ENCODE measurements around the gene F10.

Gene F10

GRCh38 chr13:113153810-113154748 is 31.5 kb downstream of the F10 start:
- H3K36me3 ChIP-seq (ENCODE audit: control insufficient read depth, insufficient read depth, low read length) = no peaks in the 10 kb centered on the region
- H3K4me3 ChIP-seq (replicated peaks; ENCODE audit: low read depth, low read length) = peak overlapping the region; percentile 51
- peak; percentile 54 for DNase-seq (ENCODE audit: extremely low read depth, insufficient read length)
- no peaks in the 10 kb centered on the region; the same call in 1 of the 2 replicates for H3K27me3 ChIP-seq (replicated peaks; ENCODE audit: control insufficient read depth, insufficient read depth, low read length)
- TF ChIP-seq CTCF (IDR thresholded peaks at IDR 0.05; ENCODE audit: insufficient read depth, low read length, poor library complexity, severe bottlenecking) = no peak

GRCh38 chr13:113155201-113155600 is 32.6 kb downstream of the F10 start:
- TF ChIP-seq CTCF (IDR thresholded peaks at IDR 0.05; ENCODE audit: insufficient read depth, low read length, poor library complexity, severe bottlenecking) = no peak
- no peak for DNase-seq (ENCODE audit: extremely low read depth, insufficient read length)
- no peak overlapping the region for H3K4me3 ChIP-seq (replicated peaks; ENCODE audit: low read depth, low read length)
- H3K27me3 ChIP-seq (replicated peaks; ENCODE audit: control insufficient read depth, insufficient read depth, low read length) = no peaks in the 10 kb centered on the region; the same call in 1 of the 2 replicates
- H3K36me3 ChIP-seq (ENCODE audit: control insufficient read depth, insufficient read depth, low read length) = no peaks in the 10 kb centered on the region

GRCh38 chr13:113155982-113156655 is 33.5 kb downstream of the F10 start:
- TF ChIP-seq CTCF (IDR thresholded peaks at IDR 0.05; ENCODE audit: insufficient read depth, low read length, poor library complexity, severe bottlenecking) = no peak

GRCh38 chr13:113157206-113157928 is 34.8 kb downstream of the F10 start:
- no peaks in the 10 kb centered on the region; the same call in 1 of the 2 replicates for H3K27me3 ChIP-seq (replicated peaks; ENCODE audit: control insufficient read depth, insufficient read depth, low read length)
- no peak for TF ChIP-seq CTCF (IDR thresholded peaks at IDR 0.05; ENCODE audit: insufficient read depth, low read length, poor library complexity, severe bottlenecking)
- H3K36me3 ChIP-seq (ENCODE audit: control insufficient read depth, insufficient read depth, low read length) = no peaks in the 10 kb centered on the region
- H3K4me3 ChIP-seq (replicated peaks; ENCODE audit: low read depth, low read length) = no peak overlapping the region
- DNase-seq (ENCODE audit: extremely low read depth, insufficient read length) = no peak

More at GRCh38 chr13:113155982-113156655, 33.5 kb downstream of the F10 start:
- Histone ChIP-seq H3K4me3 (replicated peaks; ENCODE audit: low read depth, low read length) (no peak overlapping the region), H3K36me3 (ENCODE audit: control insufficient read depth, insufficient read depth, low read length) (no peaks in the 10 kb centered on the region), H3K27me3 (replicated peaks; ENCODE audit: control insufficient read depth, insufficient read depth, low read length) (no peaks in the 10 kb centered on the region; the same call in 1 of the 2 replicates)
- DNase-seq (ENCODE audit: extremely low read depth, insufficient read length) = no peak

- Histone ChIP-seq H3K27me3 (replicated peaks; ENCODE audit: control insufficient read depth, insufficient read depth, low read length) (no peaks in the 10 kb centered on the region; the same call in 1 of the 2 replicates), H3K4me3 (replicated peaks; ENCODE audit: low read depth, low read length) (no peak within 1 kb of the TSS), H3K36me3 (ENCODE audit: control insufficient read depth, insufficient read depth, low read length) (no peaks in the 10 kb centered on the region)
- no peak for TF ChIP-seq CTCF (IDR thresholded peaks at IDR 0.05; ENCODE audit: insufficient read depth, low read length, poor library complexity, severe bottlenecking)
- no peak for DNase-seq (ENCODE audit: extremely low read depth, insufficient read length)
Observed at GRCh38 chr13:113157929-113158747, 35.5 kb downstream of the F10 start, which contains the start of gene PROZ. TSS of gene PROZ (plus strand) at chr13:113158648. CDS start at chr13:113158661, 13 bp downstream.

Data from GM06990 (cell line).